AG04449 (cell line): ENCODE data around the gene PFKM.
A peak's percentile ranks its signal among the peaks of the same experiment; 100 is the strongest.

Source experiments
- CTCF ChIA-PET: fragments of 350-600 bp; formaldehyde crosslinking; extraction: SDS; loops from one replicate; lab custom pipeline; 2021; ENCODE audit warnings: antibody characterized with exemption; lab: Yijun Ruan, JAX
- POLR2A ChIA-PET: fragments of 400-600, 350-600 bp; formaldehyde crosslinking; extraction: SDS; loops from one replicate; lab custom pipeline; 2020; ENCODE audit warnings: antibody characterized with exemption, inconsistent platforms; lab: Yijun Ruan, JAX
- DNase-seq: peaks from one replicate; pipeline ENCODE4 v3.0.0-alpha.2; 2010; ENCODE audit warnings: low read depth, low spot score
- H3K4me3 ChIP-seq: 2 replicates; pipeline ENCODE4 v1.5.1; 2011; ENCODE audit warnings: low read depth, mild to moderate bottlenecking, control low read depth, low read length
- TF ChIP-seq, protein P1 (sequence below): IDR thresholded peaks from one replicate; pipeline ENCODE4 v1.5.1; 2011; ENCODE audit warnings: mild to moderate bottlenecking, moderate library complexity, low read length, control low read depth, inconsistent platforms; ENCODE audit not compliant: insufficient read depth; ENCODE audit errors: missing control alignments

Gene PFKM

GRCh38 chr12:48084841-48085460 is 34.2 kb upstream of the PFKM start:
- POLR2A ChIA-PET: no interaction called here
- H3K4me3 ChIP-seq: no peak overlapping the region
- TF ChIP-seq, protein P1, sequence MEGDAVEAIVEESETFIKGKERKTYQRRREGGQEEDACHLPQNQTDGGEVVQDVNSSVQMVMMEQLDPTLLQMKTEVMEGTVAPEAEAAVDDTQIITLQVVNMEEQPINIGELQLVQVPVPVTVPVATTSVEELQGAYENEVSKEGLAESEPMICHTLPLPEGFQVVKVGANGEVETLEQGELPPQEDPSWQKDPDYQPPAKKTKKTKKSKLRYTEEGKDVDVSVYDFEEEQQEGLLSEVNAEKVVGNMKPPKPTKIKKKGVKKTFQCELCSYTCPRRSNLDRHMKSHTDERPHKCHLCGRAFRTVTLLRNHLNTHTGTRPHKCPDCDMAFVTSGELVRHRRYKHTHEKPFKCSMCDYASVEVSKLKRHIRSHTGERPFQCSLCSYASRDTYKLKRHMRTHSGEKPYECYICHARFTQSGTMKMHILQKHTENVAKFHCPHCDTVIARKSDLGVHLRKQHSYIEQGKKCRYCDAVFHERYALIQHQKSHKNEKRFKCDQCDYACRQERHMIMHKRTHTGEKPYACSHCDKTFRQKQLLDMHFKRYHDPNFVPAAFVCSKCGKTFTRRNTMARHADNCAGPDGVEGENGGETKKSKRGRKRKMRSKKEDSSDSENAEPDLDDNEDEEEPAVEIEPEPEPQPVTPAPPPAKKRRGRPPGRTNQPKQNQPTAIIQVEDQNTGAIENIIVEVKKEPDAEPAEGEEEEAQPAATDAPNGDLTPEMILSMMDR: no peak
- CTCF ChIA-PET: interaction anchor here (0.6 to 2.3 kb wide), 11 partner anchors 8 to 533 kb away, joined by 3 to 17 read pairs (median 3); partner anchors contain the start of gene CCDC184
- DNase-seq: no peak

GRCh38 chr12:48086327-48086726 is 32.8 kb upstream of the PFKM start:
- ChIA-PET POLR2A (no interaction called here), CTCF (no interaction called here)
- no peak for DNase-seq
- no peak overlapping the region for H3K4me3 ChIP-seq
- TF ChIP-seq, protein P1: no peak

DNA sequence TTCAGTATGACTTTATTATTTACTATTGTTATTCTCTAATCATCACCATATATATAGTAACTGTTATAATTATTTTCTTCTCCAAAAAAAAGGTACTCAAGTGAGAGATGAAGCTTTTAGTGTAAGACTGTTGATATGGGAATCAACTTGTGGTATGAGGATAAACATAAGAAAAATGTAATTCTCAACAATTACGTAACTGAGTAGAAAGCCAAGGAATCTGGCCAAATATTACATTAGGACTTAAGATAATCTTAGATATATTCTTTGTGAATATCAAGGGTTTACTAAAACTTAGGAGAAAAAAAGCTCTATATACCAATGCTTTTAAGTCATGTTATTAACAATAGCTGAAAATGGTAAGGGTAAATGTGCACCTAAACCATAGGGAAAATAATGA is 26.6 kb upstream of the PFKM start:
- no peak overlapping the region for H3K4me3 ChIP-seq
- DNase-seq: peak; percentile 33
- ChIA-PET CTCF (interaction anchor here (0.7 to 2.1 kb wide), 7 partner anchors 8 to 525 kb away, joined by 3 to 6 read pairs (median 3); no protein-coding TSS in a partner anchor), POLR2A (interaction anchor here (1.2 kb wide), 1 partner anchor 13 kb away, joined by 3 read pairs; the partner anchor contains the start of gene SENP1)
- TF ChIP-seq, protein P1: no peak

- H3K4me3 ChIP-seq: peak overlapping the region; percentile 86
- POLR2A ChIA-PET: interaction anchor here (1.7 kb wide), 1 partner anchor 52 kb away, joined by 9 read pairs; the partner anchor contains the start of gene ASB8
- CTCF ChIA-PET: interaction anchor here (1.6 kb wide), 1 partner anchor 53 kb away, joined by 3 read pairs; no protein-coding TSS in a partner anchor
- no peak for DNase-seq
- TF ChIP-seq, protein P1: no peak
Measured at GRCh38 chr12:48104531-48104930, 14.6 kb upstream of the PFKM start.

- ChIA-PET POLR2A (interaction anchor here (1.0 to 2.3 kb wide), 3 partner anchors 13 to 52 kb away, joined by 3 to 11 read pairs (median 9); partner anchors contain the start of genes ASB8 and PFKM), CTCF (interaction anchor here (1.6 to 2.6 kb wide), 2 partner anchors 12 to 54 kb away, joined by 3 to 13 read pairs; no protein-coding TSS in a partner anchor)
- peak overlapping the region; percentile 86 for H3K4me3 ChIP-seq
- DNase-seq: no peak
- TF ChIP-seq, protein P1: no peak
Measured at GRCh38 chr12:48105321-48105866, 13.8 kb upstream of the PFKM start.
